ENCODE data around the gene ITGAL.

GRCh38 chr16:30476991-30477390 is 4.4 kb downstream of the ITGAL start:
- no peak for TF ChIP-seq PHF8 (CRISPR knock-in tag; IDR thresholded peaks at IDR 0.05)
- TF ChIP-seq TAF1 (CRISPR knock-in tag; IDR thresholded peaks at IDR 0.05): no peak
- TF ChIP-seq CTCF (CRISPR knock-in tag; IDR thresholded peaks at IDR 0.05): no peak
- TF ChIP-seq ZNF576 (CRISPR knock-in tag; IDR thresholded peaks at IDR 0.05): no peak
- TF ChIP-seq TBL1XR1 (IDR thresholded peaks at IDR 0.05; ENCODE audit: borderline replicate concordance, low read length, partially characterized antibody): no peak
- no peak for TF ChIP-seq RFX3 (CRISPR knock-in tag; IDR thresholded peaks at IDR 0.05)
- no peak for TF ChIP-seq ZNF12 (CRISPR knock-in tag; IDR thresholded peaks at IDR 0.05)
- no peak for TF ChIP-seq MYPOP (CRISPR knock-in tag; IDR thresholded peaks at IDR 0.05)
- no peak for TF ChIP-seq ZBTB33 (CRISPR knock-in tag; IDR thresholded peaks at IDR 0.05)
- no peak for TF ChIP-seq ZNF784 (CRISPR knock-in tag; IDR thresholded peaks at IDR 0.05; ENCODE audit: borderline replicate concordance)
- TF ChIP-seq TCF7 (IDR thresholded peaks at IDR 0.05; ENCODE audit: low read depth): no peak
